Large intestine (tissue), 3 donors: ENCODE measurements around the gene FBXO44. TPM values are rescaled to one million over a fixed set of nuclear protein-coding genes. Genes with fewer than 3 reads are reported as not detected.

Source experiments
- DNase-seq, 2 donors: peaks; one replicate each; pipeline versions ENCODE4 v3.0.0 to v3.0.0-alpha.2; 2013
- H3K27ac ChIP-seq: one replicate; pipeline ENCODE4 v1.5.1; 2013; ENCODE audit warnings: low read length
- H3K27me3 ChIP-seq: 2 replicates; pipeline ENCODE4 v1.6.1; 2013; ENCODE audit warnings: low read length; ENCODE audit not compliant: control insufficient read depth, insufficient read depth
- H3K36me3 ChIP-seq: 2 replicates; pipeline ENCODE4 v1.6.1; 2013; ENCODE audit warnings: low read length; ENCODE audit not compliant: control insufficient read depth, insufficient read depth
- H3K4me1 ChIP-seq: one replicate; pipeline ENCODE4 v1.6.1; 2013; ENCODE audit warnings: low read length; ENCODE audit not compliant: control insufficient read depth, insufficient read depth
- H3K4me3 ChIP-seq: one replicate; pipeline ENCODE4 v1.5.1; 2013; ENCODE audit warnings: low read length
- H3K9me3 ChIP-seq: one replicate; pipeline ENCODE4 v1.6.1; 2013; ENCODE audit warnings: mild to moderate bottlenecking, low read depth, low read length, moderate library complexity; ENCODE audit not compliant: control insufficient read depth
- WGBS: methylation state at CpG from one replicate; pipeline ENCODE4 v1.1.5; 2013; ENCODE audit warnings: low lambda C conversion rate; ENCODE audit not compliant: insufficient coverage; 5-methylcytosine and 5-hydroxymethylcytosine counted together
- polyA plus RNA-seq: library from polyadenylated mRNA; unstranded; fragments of 120-200 nt; gene quantifications from one replicate; pipeline ENCODE4 v1.2.1, GENCODE V29; 2013

The FBXO44 gene
- polyA plus RNA-seq, 1 donor = 33.6 TPM

GRCh38 chr1:11617314-11617713, 37.4 kb upstream of the FBXO44 start:
- Histone ChIP-seq H3K36me3 (no peaks in the 10 kb centered on the region), H3K27me3 (no peaks in the 10 kb centered on the region), H3K27ac (no peak overlapping the region), H3K9me3 (no peaks in the 10 kb centered on the region), H3K4me1 (no peaks in the 10 kb centered on the region), H3K4me3 (no peak overlapping the region)
- no CpG with 5 or more reads among the region's 7 CpGs for WGBS
- no peak for DNase-seq

- H3K27me3 ChIP-seq = no peaks in the 10 kb centered on the region
- no peak for DNase-seq
- no peaks in the 10 kb centered on the region for H3K9me3 ChIP-seq
- no peak overlapping the region for H3K4me3 ChIP-seq
- no peaks in the 10 kb centered on the region for H3K4me1 ChIP-seq
- no CpG with 5 or more reads among the region's 2 CpGs for WGBS
- no peak overlapping the region for H3K27ac ChIP-seq
- H3K36me3 ChIP-seq = no peaks in the 10 kb centered on the region
Measured at GRCh38 chr1:11617741-11618140, 36.9 kb upstream of the FBXO44 start.

DNA sequence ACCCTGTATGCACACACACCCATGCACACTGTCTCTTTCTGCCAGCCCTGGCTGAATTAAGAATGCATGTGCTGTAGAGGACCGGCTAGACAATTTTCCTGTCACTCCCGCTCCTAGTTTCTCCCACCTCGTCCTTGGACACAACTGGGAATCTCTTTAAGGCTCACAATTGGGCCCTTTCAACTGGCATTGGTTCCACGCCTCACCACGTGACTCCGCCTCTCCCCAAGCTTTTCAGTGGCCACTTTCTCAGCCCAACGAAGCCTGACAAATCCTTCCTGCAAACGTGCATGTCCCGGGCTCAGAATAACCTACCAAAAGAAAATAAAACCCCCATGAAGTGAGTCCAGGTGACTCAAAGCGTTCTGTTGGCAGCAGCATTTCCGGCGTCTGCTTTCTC, 34.3 kb upstream of the FBXO44 start:
- Histone ChIP-seq H3K4me1 (no peaks in the 10 kb centered on the region), H3K36me3 (no peaks in the 10 kb centered on the region), H3K4me3 (no peak overlapping the region), H3K9me3 (no peaks in the 10 kb centered on the region), H3K27ac (no peak overlapping the region), H3K27me3 (no peaks in the 10 kb centered on the region)
- DNase-seq = no peak
- WGBS = 40% methylated on average over 1 of the region's 12 CpGs

DNA sequence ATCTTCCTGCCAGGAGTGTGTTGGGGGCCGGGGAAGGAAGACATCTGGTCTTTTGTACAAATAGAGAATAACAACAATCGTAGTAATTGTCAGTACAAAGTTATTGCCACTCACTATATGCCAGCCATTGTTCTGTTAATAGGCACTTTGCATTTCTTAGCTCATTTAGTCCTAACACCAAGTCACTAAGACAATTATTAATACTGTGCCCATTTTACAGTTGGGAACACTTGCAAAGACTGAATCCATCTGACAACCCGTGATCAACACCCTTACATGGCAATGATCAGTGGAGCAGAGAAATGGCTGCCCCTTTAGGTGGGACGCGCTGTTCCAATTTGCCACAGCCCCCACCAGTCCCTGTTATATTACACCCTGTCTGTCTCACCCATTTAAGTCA, 33.8 kb upstream of the FBXO44 start:
- DNase-seq = no peak
- no peaks in the 10 kb centered on the region for H3K36me3 ChIP-seq
- no peaks in the 10 kb centered on the region for H3K4me1 ChIP-seq
- H3K9me3 ChIP-seq = no peaks in the 10 kb centered on the region
- 100% methylated on average over 2 of the region's 5 CpGs for WGBS
- H3K27ac ChIP-seq = no peak overlapping the region
- no peaks in the 10 kb centered on the region for H3K27me3 ChIP-seq
- no peak overlapping the region for H3K4me3 ChIP-seq

GRCh38 chr1:11622398-11622797, 32.3 kb upstream of the FBXO44 start:
- no peaks in the 10 kb centered on the region for H3K9me3 ChIP-seq
- no peak for DNase-seq
- no peaks in the 10 kb centered on the region for H3K36me3 ChIP-seq
- H3K4me1 ChIP-seq = no peaks in the 10 kb centered on the region
- no peak overlapping the region for H3K27ac ChIP-seq
- no CpG with 5 or more reads among the region's 3 CpGs for WGBS
- no peaks in the 10 kb centered on the region for H3K27me3 ChIP-seq
- no peak overlapping the region for H3K4me3 ChIP-seq

GRCh38 chr1:11623702-11624101, 31.0 kb upstream of the FBXO44 start:
- WGBS = no CpG with 5 or more reads among the region's 8 CpGs
- no peaks in the 10 kb centered on the region for H3K9me3 ChIP-seq
- no peaks in the 10 kb centered on the region for H3K27me3 ChIP-seq

GRCh38 chr1:11626551-11626950, 28.1 kb upstream of the FBXO44 start:
- Histone ChIP-seq H3K36me3 (no peaks in the 10 kb centered on the region), H3K9me3 (no peaks in the 10 kb centered on the region), H3K4me1 (no peaks in the 10 kb centered on the region), H3K4me3 (no peak overlapping the region), H3K27ac (no peak overlapping the region), H3K27me3 (peaks cover 7% of the 10 kb centered on the region)
- no peak for DNase-seq
- 71% methylated on average over 2 of the region's 3 CpGs for WGBS

More at GRCh38 chr1:11623702-11624101, 31.0 kb upstream of the FBXO44 start:
- Histone ChIP-seq H3K4me1 (no peaks in the 10 kb centered on the region), H3K36me3 (no peaks in the 10 kb centered on the region), H3K4me3 (no peak overlapping the region), H3K27ac (no peak overlapping the region)
- DNase-seq = no peak

DNA sequence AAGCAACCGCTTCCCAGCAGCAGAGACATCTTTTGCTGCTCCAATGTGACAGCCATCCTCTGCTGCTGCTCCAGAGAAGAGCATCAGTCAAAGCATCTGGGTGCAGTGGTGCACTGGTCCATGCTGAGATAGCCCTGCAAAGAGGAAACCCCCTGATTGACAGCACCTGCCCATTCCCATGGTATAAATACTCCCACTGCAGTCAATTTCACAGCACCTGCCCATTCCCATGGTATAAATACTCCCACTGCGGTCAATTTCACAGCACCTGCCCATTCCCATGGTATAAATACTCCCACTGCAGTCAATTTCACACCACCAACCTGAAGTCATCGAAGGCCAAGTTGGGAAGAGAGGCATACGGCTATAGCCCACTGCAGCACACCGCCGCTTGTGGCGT, 25.9 kb upstream of the FBXO44 start:
- H3K27me3 ChIP-seq = peaks cover 7% of the 10 kb centered on the region
- no peak overlapping the region for H3K27ac ChIP-seq
- WGBS = no CpG with 5 or more reads among the region's 7 CpGs
- no peak overlapping the region for H3K4me3 ChIP-seq
- H3K9me3 ChIP-seq = no peaks in the 10 kb centered on the region
- no peaks in the 10 kb centered on the region for H3K4me1 ChIP-seq
- DNase-seq = no peak
- H3K36me3 ChIP-seq = no peaks in the 10 kb centered on the region

- no peak for DNase-seq
- peaks cover 7% of the 10 kb centered on the region for H3K27me3 ChIP-seq
- H3K9me3 ChIP-seq = no peaks in the 10 kb centered on the region
- no peak overlapping the region for H3K27ac ChIP-seq
- WGBS = no CpG with 5 or more reads among the region's 15 CpGs
- no peak overlapping the region for H3K4me3 ChIP-seq
- H3K36me3 ChIP-seq = no peaks in the 10 kb centered on the region
- no peaks in the 10 kb centered on the region for H3K4me1 ChIP-seq
Measured at GRCh38 chr1:11629184-11630016, 25.3 kb upstream of the FBXO44 start.

DNA sequence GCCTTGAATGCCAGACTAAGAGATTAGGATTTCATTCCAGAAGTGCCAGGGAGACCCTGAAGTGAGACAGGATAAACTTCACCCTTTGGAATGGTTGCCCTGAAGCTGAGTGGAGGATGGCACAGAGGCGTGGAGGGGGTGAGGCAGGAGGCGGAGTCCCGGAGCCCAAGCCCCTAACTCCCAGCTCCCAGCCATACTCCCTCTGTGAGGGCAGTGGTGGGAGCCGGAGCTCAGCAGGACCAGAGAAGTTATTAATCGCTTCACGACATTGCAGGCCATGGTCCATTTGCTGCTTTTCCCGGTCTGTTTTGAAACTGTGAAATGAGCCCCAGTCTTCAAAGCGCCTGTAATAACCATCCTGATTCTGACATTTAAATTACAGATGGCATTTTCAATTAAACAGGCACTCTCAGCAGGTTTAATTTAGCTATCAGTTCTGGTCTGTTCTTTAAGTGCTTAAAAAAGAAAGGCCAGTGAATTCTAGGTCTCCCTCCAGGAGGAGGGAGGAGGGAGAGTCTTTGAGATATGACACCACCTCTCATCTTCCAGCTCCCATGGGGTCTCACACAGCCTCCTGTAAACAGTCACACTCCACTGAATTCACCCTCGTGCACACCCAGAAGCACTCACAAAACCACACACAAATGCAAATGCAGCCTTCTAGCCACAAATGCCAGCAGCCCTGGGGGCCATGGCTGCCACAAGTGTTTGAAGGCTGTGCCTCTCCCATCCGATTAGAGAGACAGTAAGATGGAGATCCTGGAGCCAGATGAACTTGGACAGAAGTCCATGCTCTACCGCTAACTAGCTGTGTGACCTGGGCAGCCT, 20.1 kb upstream of the FBXO44 start:
- peaks cover 8% of the 10 kb centered on the region for H3K27me3 ChIP-seq
- no peaks in the 10 kb centered on the region for H3K36me3 ChIP-seq
- WGBS = no CpG with 5 or more reads among the region's 11 CpGs

More for the DNA sequence above, 20.1 kb upstream of the FBXO44 start:
- Histone ChIP-seq H3K4me1 (no peaks in the 10 kb centered on the region), H3K9me3 (no peaks in the 10 kb centered on the region), H3K27ac (no peak overlapping the region), H3K4me3 (no peak overlapping the region)
- DNase-seq = no peak
